OCI-LY3 (cell line): Measurements from ENCODE around the gene PER3.

Source experiments
- H2AFZ ChIP-seq: fragments of 200-600, 300-600 bp; shearing (Covaris generic); 2 replicates; pipeline ENCODE4 v1.6.0; 2014; ENCODE audit warnings: antibody characterized with exemption, low read depth, low read length
- H3K27ac ChIP-seq: fragments of 200-600, 300-600 bp; sonication (generic); 2 replicates; pipeline ENCODE4 v1.5.1; 2014; ENCODE audit warnings: mild to moderate bottlenecking, low read length, moderate library complexity, mixed read lengths
- H3K27me3 ChIP-seq: fragments of 200-600, 300-600 bp; sonication (generic); 2 replicates; pipeline ENCODE4 v1.6.1; 2014; ENCODE audit warnings: low read depth, low read length, mixed read lengths
- H3K36me3 ChIP-seq: fragments of 200-600, 300-600 bp; sonication (generic); replicated peaks from 2 replicates; pipeline ENCODE3; 2014; ENCODE audit warnings: low read depth, low read length, mixed read lengths
- H3K4me1 ChIP-seq: fragments of 300-600, 200-600 bp; sonication (generic); 2 replicates; pipeline ENCODE4 v1.6.1; 2014; ENCODE audit warnings: low read length, mixed read lengths
- H3K4me2 ChIP-seq: fragments of 200-600, 300-600 bp; sonication (generic); 2 replicates; pipeline ENCODE4 v1.6.1; 2014; ENCODE audit warnings: low read length, mixed read lengths
- H3K4me3 ChIP-seq: fragments of 300-600, 200-600 bp; sonication (generic); 2 replicates; pipeline ENCODE4 v1.5.1; 2014; ENCODE audit warnings: antibody characterized with exemption, mild to moderate bottlenecking, low read length, moderate library complexity
- H3K79me2 ChIP-seq: fragments of 300-600, 200-600 bp; shearing (Covaris generic); 2 replicates; pipeline ENCODE4 v1.6.1; 2014; ENCODE audit warnings: mild to moderate bottlenecking, low read length, mixed read lengths
- H3K9ac ChIP-seq: fragments of 300-600, 200-600 bp; shearing (Covaris generic); 2 replicates; pipeline ENCODE4 v1.6.0; 2014; ENCODE audit warnings: mild to moderate bottlenecking, low read length, moderate library complexity
- H3K9me3 ChIP-seq: fragments of 200-600, 300-600 bp; shearing (Covaris generic); 2 replicates; pipeline ENCODE4 v1.6.1; 2014; ENCODE audit warnings: low read length, mixed read lengths; ENCODE audit not compliant: insufficient read depth
- H4K20me1 ChIP-seq: fragments of 200-600, 300-600 bp; sonication (generic); 2 replicates; pipeline ENCODE4 v1.6.1; 2016; ENCODE audit warnings: low read length, mixed read lengths; ENCODE audit not compliant: insufficient read depth
- CTCF ChIP-seq: fragments of 200-600, 300-600 bp; sonication (generic); IDR thresholded peaks from 2 replicates; pipeline ENCODE4 v1.5.1; 2014; ENCODE audit warnings: antibody characterized with exemption, low read length, low read depth
- EZH2phosphoT487 ChIP-seq: fragments of 200-600 bp; shearing (Covaris generic); IDR thresholded peaks from 2 replicates; pipeline ENCODE4 v1.6.1; 2018; ENCODE audit warnings: antibody characterized with exemption, mixed run types, low read depth

PER3 gene

GRCh38 chr1:7839526-7839925 is 55.4 kb downstream of the PER3 start:
- H3K36me3 ChIP-seq = peaks cover 11% of the 10 kb centered on the region
- H3K79me2 ChIP-seq = no peaks in the 10 kb centered on the region
- no peak overlapping the region for H2AFZ ChIP-seq
- no peak overlapping the region for H3K27ac ChIP-seq
- H3K9ac ChIP-seq = no peak overlapping the region
- no peaks in the 10 kb centered on the region for H4K20me1 ChIP-seq
- H3K4me3 ChIP-seq = no peak overlapping the region
- H3K27me3 ChIP-seq = no peaks in the 10 kb centered on the region
- no peak overlapping the region for H3K4me2 ChIP-seq
- no peak for TF ChIP-seq EZH2phosphoT487
- TF ChIP-seq CTCF = no peak
- H3K9me3 ChIP-seq = no peaks in the 10 kb centered on the region
- H3K4me1 ChIP-seq = no peaks in the 10 kb centered on the region

DNA sequence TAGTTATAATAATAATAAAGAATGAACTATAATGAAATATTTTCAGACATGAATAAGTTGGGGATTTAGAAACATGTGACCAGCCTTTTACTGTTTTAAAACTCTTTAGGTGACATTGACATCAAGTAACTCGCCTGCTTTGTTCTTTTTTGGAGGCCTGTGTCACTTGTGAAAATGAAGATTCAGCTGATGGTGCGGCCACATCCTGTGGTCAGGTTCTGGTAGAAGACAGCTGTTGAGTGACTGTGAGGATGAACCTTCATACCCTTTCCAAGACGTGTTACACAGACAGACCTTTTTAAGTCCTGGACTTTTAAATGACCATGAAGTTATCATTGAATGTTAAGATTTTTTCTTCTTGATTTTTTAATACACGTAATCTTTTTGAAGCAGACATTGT is 58.4 kb downstream of the PER3 start:
- Histone ChIP-seq H4K20me1 (no peaks in the 10 kb centered on the region), H3K79me2 (no peaks in the 10 kb centered on the region)

GRCh38 chr1:7845761-7846160 is 61.7 kb downstream of the PER3 start:
- H3K36me3 ChIP-seq = no peaks in the 10 kb centered on the region
- no peaks in the 10 kb centered on the region for H3K4me1 ChIP-seq
- TF ChIP-seq EZH2phosphoT487 (no peak), CTCF (no peak)

More for the DNA sequence above, 58.4 kb downstream of the PER3 start:
- H3K9ac ChIP-seq = no peak overlapping the region
- no peaks in the 10 kb centered on the region for H3K9me3 ChIP-seq
- no peak for TF ChIP-seq CTCF
- no peak for TF ChIP-seq EZH2phosphoT487
- H3K27me3 ChIP-seq = no peaks in the 10 kb centered on the region
- no peak overlapping the region for H3K27ac ChIP-seq
- no peak overlapping the region for H3K4me2 ChIP-seq
- no peak overlapping the region for H3K4me3 ChIP-seq
- no peaks in the 10 kb centered on the region for H3K4me1 ChIP-seq
- peaks cover 6% of the 10 kb centered on the region for H3K36me3 ChIP-seq
- H2AFZ ChIP-seq = no peak overlapping the region

GRCh38 chr1:7846656-7847055 is 62.6 kb downstream of the PER3 start:
- H3K36me3 ChIP-seq = no peaks in the 10 kb centered on the region
- no peak overlapping the region for H2AFZ ChIP-seq
- H3K79me2 ChIP-seq = no peaks in the 10 kb centered on the region
- H4K20me1 ChIP-seq = no peaks in the 10 kb centered on the region
- no peak for TF ChIP-seq EZH2phosphoT487
- no peak for TF ChIP-seq CTCF
- H3K4me2 ChIP-seq = no peak overlapping the region
- H3K9ac ChIP-seq = no peak overlapping the region
- no peaks in the 10 kb centered on the region for H3K9me3 ChIP-seq
- no peak overlapping the region for H3K27ac ChIP-seq
- no peak overlapping the region for H3K4me3 ChIP-seq
- H3K27me3 ChIP-seq = no peaks in the 10 kb centered on the region
- no peaks in the 10 kb centered on the region for H3K4me1 ChIP-seq

More at GRCh38 chr1:7845761-7846160, 61.7 kb downstream of the PER3 start:
- Histone ChIP-seq H3K79me2 (no peaks in the 10 kb centered on the region), H3K9ac (no peak overlapping the region), H3K4me3 (no peak overlapping the region), H4K20me1 (no peaks in the 10 kb centered on the region), H3K4me2 (no peak overlapping the region), H2AFZ (no peak overlapping the region), H3K27ac (no peak overlapping the region), H3K27me3 (no peaks in the 10 kb centered on the region), H3K9me3 (no peaks in the 10 kb centered on the region)
